Heart right ventricle (tissue), 16 donors: Measurements from ENCODE around the gene SLC39A11. TPM values are rescaled to one million over a fixed set of nuclear protein-coding genes. Genes with fewer than 3 reads are reported as not detected.

Source experiments
- ATAC-seq, 8 donors: fragments of 200-7000 bp; cut with Tn5 transposase; one replicate each; pipeline ENCODE4 v1.9.1; 2020; ENCODE audit warnings: mild to moderate bottlenecking in 8 of 8, moderate library complexity in 8 of 8, moderate number of reproducible peaks in 1 of 8
- DNase-seq, 2 donors: peaks; one replicate each; pipeline ENCODE4 v3.0.0-alpha.2; 2020
- H3K27ac ChIP-seq, 10 donors: fragments of 200-600 bp; sonication (generic) in 2 of 10; one replicate each; pipeline versions ENCODE4 v1.5.0 to v1.8.0; 2020 to 2022; ENCODE audit warnings: mild to moderate bottlenecking in 3 of 10
- H3K27me3 ChIP-seq, 7 donors: fragments of 200-600 bp; one replicate each; pipeline ENCODE4 v1.8.0; 2021 to 2022; ENCODE audit warnings: mild to moderate bottlenecking in 2 of 7
- H3K36me3 ChIP-seq, 9 donors: fragments of 200-600 bp; sonication (generic) in 1 of 9; one replicate each; pipeline versions ENCODE4 v1.5.0 to v1.8.0; 2020 to 2022; ENCODE audit warnings: mild to moderate bottlenecking in 2 of 9
- H3K4me1 ChIP-seq, 9 donors: fragments of 200-600 bp; sonication (generic) in 1 of 9; one replicate each; pipeline versions ENCODE4 v1.5.0 to v1.8.0; 2020 to 2022; ENCODE audit warnings: mild to moderate bottlenecking in 4 of 9
- H3K4me3 ChIP-seq, 10 donors: fragments of 200-600 bp; sonication (generic) in 2 of 10; one replicate each; pipeline versions ENCODE4 v1.5.0 to v1.8.0; 2020 to 2022; ENCODE audit warnings: mild to moderate bottlenecking in 7 of 10, moderate library complexity in 2 of 10
- H3K9me3 ChIP-seq, 11 donors: fragments of 200-600 bp in 10 of 11; sonication (generic) in 2 of 11; one replicate each; pipeline versions ENCODE4 v1.5.0 to v1.8.0; 2013 to 2022; ENCODE audit warnings: mild to moderate bottlenecking in 2 of 11, control low read depth in 1 of 11, moderate library complexity in 1 of 11
- WGBS, 2 donors: extraction: QIAGEN DNeasy Blood & Tissue Kit; methylation state at CpG; one replicate each; pipeline ENCODE4 v1.1.7; 2013; ENCODE audit warnings: inconsistent platforms in 1 of 2; 5-methylcytosine and 5-hydroxymethylcytosine counted together
- intact Hi-C, 10 donors: fragments of 100-400 bp; cut with DNase I; formaldehyde crosslinking; loops; one replicate each; pipeline versions ENCODE4 v1.11.1 to v1.14.2; 2022
- polyA plus RNA-seq, 2 donors: library from polyadenylated mRNA; stranded (reverse); fragments of 200-250 nt; gene quantifications; one replicate each; pipeline ENCODE4 v1.2.3, GENCODE V29; 2013
- total RNA-seq, 10 donors: library from RNA; stranded (reverse); fragmentation: NEBNext Ultra II Directional in 3 of 10; extraction: Animal tissue kit (Norgen Biotek cat#: 25700) in 3 of 10; gene quantifications; one replicate each; pipeline versions ENCODE4 v1.2.1 to v1.2.4, GENCODE V29; 2021 to 2023
- TF ChIP-seq, protein P1 (sequence below), 9 donors: fragments of 200-600 bp; sonication (generic) in 2 of 9; IDR thresholded peaks; one replicate each; pipeline versions ENCODE4 v1.5.0 to v1.8.0; 2021 to 2022; ENCODE audit warnings: antibody characterized with exemption in 9 of 9, mild to moderate bottlenecking in 5 of 9, moderate library complexity in 1 of 9
- donor health status: Arrhythmogenic right ventricular cardiomyopathy.
- donor health status: ischemic (EF 13 %, LVEDD 7.1; RV severe dilation, severe dysfunction).
- donor health status: healthy with polysubstance abuse.
- donor health status: DM: no; HTN: yes; CAD: no.
- donor health status: DM: no; HTN: no; CAD: no.
- donor health status: ischemic (EF 25% LVEDD 6.9; RV normal size, moderate dysfunction).
- donor health status: ischemic (EF 25% LVEDD 5.7; RV mildly dilated, moderate dysfunction).
- donor health status: healthy.
- donor health status: DM: yes; HTN: yes; CAD: no.
- donor health status: Ischemic cardiomyopathy.
- donor health status: ischemic (EF 35%, LVEDD 5.7; RV mildly dilated, moderate dysfunction).
- donor health status: nonischemic (EF 11% LVEDD 7.7; RV severe dilation, severe dysfunction).
- donor health status: DM: yes; HTN: yes; CAD: no.
- donor health status: PGD.
- donor health status: ischemic (EF 29% LVEDD 5.4; RV normal size, mild dysfunction).
- donor health status: nonischemic (EF 23%, LVEDD 6.1; RV moderate dilation, normal function).

SLC39A11 gene
- total and polyA plus RNA-seq, 12 donors = 2.4 to 11.3 (median 6.4) TPM

- Histone ChIP-seq H3K36me3 (no peaks in the 10 kb centered on the region), H3K27me3 (no peaks in the 10 kb centered on the region), H3K4me1 (no peaks in the 10 kb centered on the region), H3K4me3 (no peak overlapping the region), H3K27ac (no peak overlapping the region), H3K9me3 (peaks cover 0 to 7% (median 0%) of the 10 kb centered on the region in 11 donors)
- intact Hi-C loops = no loop called here
- no peak for DNase-seq
- TF ChIP-seq, protein P1, sequence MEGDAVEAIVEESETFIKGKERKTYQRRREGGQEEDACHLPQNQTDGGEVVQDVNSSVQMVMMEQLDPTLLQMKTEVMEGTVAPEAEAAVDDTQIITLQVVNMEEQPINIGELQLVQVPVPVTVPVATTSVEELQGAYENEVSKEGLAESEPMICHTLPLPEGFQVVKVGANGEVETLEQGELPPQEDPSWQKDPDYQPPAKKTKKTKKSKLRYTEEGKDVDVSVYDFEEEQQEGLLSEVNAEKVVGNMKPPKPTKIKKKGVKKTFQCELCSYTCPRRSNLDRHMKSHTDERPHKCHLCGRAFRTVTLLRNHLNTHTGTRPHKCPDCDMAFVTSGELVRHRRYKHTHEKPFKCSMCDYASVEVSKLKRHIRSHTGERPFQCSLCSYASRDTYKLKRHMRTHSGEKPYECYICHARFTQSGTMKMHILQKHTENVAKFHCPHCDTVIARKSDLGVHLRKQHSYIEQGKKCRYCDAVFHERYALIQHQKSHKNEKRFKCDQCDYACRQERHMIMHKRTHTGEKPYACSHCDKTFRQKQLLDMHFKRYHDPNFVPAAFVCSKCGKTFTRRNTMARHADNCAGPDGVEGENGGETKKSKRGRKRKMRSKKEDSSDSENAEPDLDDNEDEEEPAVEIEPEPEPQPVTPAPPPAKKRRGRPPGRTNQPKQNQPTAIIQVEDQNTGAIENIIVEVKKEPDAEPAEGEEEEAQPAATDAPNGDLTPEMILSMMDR (IDR thresholded peaks at IDR 0.05) = no peak
- WGBS, 2 donors = 93 to 94% methylated on average over 8 of the region's 8 CpGs
- ATAC-seq = no peak
These were observed 226.5 kb downstream of the SLC39A11 start for GRCh38 chr17:72865954-72866353.

DNA sequence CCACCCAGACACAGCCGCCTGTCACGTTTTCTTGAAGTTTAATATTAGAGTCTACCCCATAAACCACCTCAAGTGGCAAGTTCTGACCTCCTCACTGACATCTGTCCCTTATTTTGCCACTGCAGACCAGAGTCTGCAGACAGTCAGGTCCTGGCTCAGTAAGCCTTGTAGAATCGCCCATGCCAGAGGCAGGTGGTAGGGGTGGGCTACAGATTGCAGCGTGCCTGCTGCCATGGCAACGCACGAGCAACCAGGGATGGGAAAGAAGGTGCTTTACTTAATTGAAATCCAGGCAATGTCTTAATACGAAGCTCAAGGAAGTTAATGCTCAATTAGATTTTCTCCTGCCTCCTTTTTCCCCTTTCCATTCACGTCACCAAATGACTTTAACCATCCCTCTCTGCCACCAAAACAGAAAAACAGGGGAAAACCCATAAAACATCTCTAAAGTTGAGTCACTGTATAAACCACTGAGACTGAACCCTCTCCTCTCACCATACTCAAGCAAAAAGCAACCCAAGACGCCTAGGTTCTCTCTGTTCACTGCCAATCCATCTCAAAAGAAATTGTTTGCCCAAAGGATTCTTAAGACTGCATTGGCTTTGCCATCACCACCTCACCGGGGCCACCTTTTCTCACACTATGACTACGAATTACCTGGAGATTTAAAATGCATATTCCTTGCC lies 228.8 kb downstream of the SLC39A11 start:
- no peak for DNase-seq
- ATAC-seq = no peak

DNA sequence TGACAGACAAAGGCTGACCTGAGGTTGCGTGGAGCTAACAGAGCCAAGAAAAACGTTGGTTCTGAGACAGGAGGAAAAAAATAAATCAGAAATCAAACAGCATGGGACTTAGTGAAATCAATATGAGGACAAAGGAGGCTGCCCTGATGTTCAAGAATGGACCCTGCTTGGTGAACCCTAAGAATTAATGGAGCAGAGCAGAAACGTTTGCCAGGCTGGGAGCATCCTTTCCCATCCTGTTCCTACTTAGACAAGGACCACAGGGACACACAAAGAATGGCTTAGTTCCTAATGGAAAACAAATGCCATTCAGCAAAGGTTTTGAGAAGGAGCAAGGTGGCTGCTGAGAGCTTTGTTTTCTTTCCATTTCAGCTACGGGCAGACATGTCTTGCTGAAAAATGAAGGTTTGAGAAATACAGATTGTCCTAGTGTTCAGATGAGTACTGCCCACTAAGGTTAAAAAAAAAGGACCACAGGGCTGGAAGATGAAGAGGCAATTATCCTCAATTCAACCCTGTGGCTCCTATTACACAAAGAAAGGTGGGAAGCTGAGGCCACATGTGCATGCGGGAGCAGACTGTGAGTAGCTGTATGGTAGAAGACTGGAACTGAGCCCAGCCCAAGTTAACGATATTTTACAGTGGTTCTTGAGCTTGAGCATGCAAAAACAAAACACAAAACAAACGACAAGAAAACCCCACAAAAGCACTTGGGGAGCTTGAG lies 230.1 kb downstream of the SLC39A11 start:
- H3K4me3 ChIP-seq = no peak overlapping the region
- H3K36me3 ChIP-seq = no peaks in the 10 kb centered on the region
- WGBS, 2 donors = 65 to 68% methylated on average over 7 of the region's 7 CpGs
- no peak overlapping the region for H3K27ac ChIP-seq
- H3K27me3 ChIP-seq = no peaks in the 10 kb centered on the region
- H3K4me1 ChIP-seq = no peaks in the 10 kb centered on the region
- H3K9me3 ChIP-seq = peaks cover 0 to 22% (median 0%) of the 10 kb centered on the region in 11 donors
- intact Hi-C loops = no loop called here
- ATAC-seq (no peak), DNase-seq (no peak)
- TF ChIP-seq, protein P1 (IDR thresholded peaks at IDR 0.05) = no peak

More for the DNA sequence above, 228.8 kb downstream of the SLC39A11 start:
- no peak overlapping the region for H3K4me3 ChIP-seq
- intact Hi-C loops = no loop called here
- peaks cover 0 to 13% (median 0%) of the 10 kb centered on the region in 11 donors for H3K9me3 ChIP-seq
- no peaks in the 10 kb centered on the region for H3K27me3 ChIP-seq
- no peak overlapping the region for H3K27ac ChIP-seq
- 86 to 90% methylated on average over 11 of the region's 11 CpGs for WGBS, 2 donors
- TF ChIP-seq, protein P1 (IDR thresholded peaks at IDR 0.05) = no peak
- no peaks in the 10 kb centered on the region for H3K4me1 ChIP-seq
- H3K36me3 ChIP-seq = no peaks in the 10 kb centered on the region

- no peak overlapping the region for H3K27ac ChIP-seq
- ATAC-seq (no peak), DNase-seq (no peak)
- H3K27me3 ChIP-seq = no peaks in the 10 kb centered on the region
- no peak overlapping the region for H3K4me3 ChIP-seq
- H3K36me3 ChIP-seq = no peaks in the 10 kb centered on the region
- no peaks in the 10 kb centered on the region for H3K4me1 ChIP-seq
- intact Hi-C loops = no loop called here
- H3K9me3 ChIP-seq = peaks cover 0 to 22% (median 0%) of the 10 kb centered on the region in 11 donors
- TF ChIP-seq, protein P1 (IDR thresholded peaks at IDR 0.05) = no peak
These were observed 230.7 kb downstream of the SLC39A11 start for GRCh38 chr17:72861811-72862210.
